GM11168 (cell line): Measurements from ENCODE around the gene KIF19.
"Not testable (repeated sequence)": the region's sequence is repeated elsewhere in the genome, so short reads cannot be mapped to it uniquely, and the experiment has no call there.

Source experiments
- in situ Hi-C: fragments of 300-500 bp; cut with MboI; formaldehyde crosslinking; loops from one replicate; pipeline ENCODE4 v1.12.0; 2022; ENCODE audit warnings: low sequenced_read_pairs; ENCODE audit not compliant: unreplicated experiment

The KIF19 gene

DNA sequence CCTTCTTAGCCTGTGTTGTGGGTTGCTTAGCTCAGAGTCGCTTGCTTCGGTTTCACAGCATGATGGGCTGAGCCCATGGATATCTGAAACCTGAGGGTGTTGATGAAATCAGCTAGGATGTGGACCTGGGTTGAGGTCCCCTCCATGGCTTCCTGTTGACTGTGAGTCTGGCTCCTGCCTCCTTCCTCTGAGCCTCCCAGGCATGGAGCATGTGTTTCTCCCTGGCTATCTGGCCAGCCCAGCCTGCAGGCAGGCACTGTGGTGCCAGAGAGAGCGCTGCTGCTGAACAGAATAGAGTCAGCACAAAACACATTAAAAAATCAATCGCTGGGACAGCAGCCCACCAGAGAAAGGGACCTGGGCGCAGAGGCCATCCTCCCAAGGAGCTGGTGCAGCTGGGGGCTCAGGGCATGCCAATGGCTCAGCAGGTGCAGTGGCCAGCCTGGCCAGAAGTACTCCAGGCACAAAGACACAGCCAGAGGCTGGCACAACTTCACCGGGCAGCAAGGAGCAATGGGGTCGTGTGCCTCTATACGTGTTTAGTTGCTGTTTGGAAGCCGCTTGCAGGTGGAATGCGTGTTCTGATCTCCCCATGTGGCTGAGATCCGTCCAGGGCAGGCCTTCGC is 77.6 kb downstream of the KIF19 start:
- in situ Hi-C loops = no loop called here

DNA sequence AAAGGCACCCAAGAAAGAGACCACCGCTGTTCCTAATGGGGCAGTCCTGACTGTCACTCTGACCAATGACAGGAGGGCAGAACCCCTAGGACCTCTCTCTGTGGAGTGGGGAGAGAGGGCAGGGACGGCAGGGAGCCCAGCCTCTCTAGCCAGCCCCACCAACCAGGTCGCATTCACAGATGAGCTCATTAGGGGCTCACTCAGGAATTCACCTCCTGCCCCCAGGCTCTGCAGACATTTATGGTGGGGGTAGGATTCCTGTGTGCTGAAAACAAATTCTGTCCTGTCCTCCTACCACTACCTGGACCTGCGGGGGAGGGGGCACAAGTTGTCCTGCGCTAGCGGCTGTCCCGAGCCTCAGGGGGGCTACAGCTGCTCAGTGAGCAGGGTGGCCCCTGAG is 78.2 kb downstream of the KIF19 start:
- in situ Hi-C loops = no loop called here

DNA sequence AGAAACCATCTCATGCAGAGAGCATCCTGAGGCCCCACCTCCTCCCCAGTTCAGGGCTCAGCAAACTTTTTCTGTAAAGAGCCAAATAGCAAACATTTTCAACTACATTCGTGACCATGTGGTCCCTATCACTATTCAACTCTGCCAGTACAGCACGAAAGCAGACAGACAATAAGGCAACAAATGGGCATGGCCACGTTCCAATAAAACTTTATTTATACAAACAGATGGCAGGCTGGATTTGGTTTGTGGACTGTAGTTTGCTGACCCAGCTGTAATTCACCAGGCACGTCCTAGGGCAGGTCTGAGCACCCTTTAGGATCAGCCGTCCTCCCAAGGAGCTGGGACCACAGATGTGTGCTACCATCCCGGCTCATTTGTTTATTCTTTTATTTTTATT is 78.8 kb downstream of the KIF19 start:
- in situ Hi-C loops = no loop called here

DNA sequence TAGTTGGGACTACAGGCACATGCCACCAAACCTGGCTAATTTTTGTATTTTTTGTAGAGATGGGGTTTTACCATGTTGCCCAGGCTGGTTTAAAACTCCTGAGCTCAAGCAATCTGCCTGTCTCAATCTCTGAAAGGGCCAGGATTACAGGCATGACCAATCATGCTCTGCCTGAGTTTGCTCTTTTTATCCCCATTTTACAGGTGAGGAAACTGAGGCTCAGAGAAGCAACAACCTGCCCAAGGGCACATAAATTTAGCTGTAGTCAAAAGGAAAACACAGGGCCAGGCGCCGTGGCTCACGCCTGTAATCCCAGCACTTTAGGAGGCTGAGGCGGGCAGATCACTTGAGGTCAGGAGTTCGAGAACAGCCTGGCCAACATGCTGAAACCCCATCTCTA is 79.3 kb downstream of the KIF19 start:
- in situ Hi-C loops = not testable (repeated sequence)
